Endodermal cell (in vitro differentiated cells): ENCODE results near the gene MIX23. TPM values are rescaled to one million over a fixed set of nuclear protein-coding genes. Genes with fewer than 3 reads are reported as not detected.

Source experiments
- DNase-seq: peaks from one replicate; pipeline ENCODE4 v3.0.0-alpha.2; 2017
- H3K27ac ChIP-seq: 2 replicates; pipeline ENCODE4 v1.5.1; 2013; ENCODE audit warnings: mild to moderate bottlenecking, low read depth, low read length, moderate library complexity
- H3K27me3 ChIP-seq: 2 replicates; pipeline ENCODE4 v1.6.1; 2013; ENCODE audit warnings: mild to moderate bottlenecking, low read length, moderate library complexity; ENCODE audit not compliant: insufficient read depth, control insufficient read depth, poor library complexity, severe bottlenecking
- H3K36me3 ChIP-seq: 2 replicates; pipeline ENCODE4 v1.7.0; 2013; ENCODE audit warnings: mild to moderate bottlenecking, low read length, moderate library complexity; ENCODE audit not compliant: control insufficient read depth, insufficient read depth
- H3K4me1 ChIP-seq: one replicate; pipeline ENCODE4 v1.7.0; 2013; ENCODE audit warnings: low read length; ENCODE audit not compliant: control insufficient read depth, insufficient read depth
- H3K4me3 ChIP-seq: 2 replicates; pipeline ENCODE4 v1.5.1; 2013; ENCODE audit warnings: mild to moderate bottlenecking, low read length, moderate library complexity
- H3K9ac ChIP-seq: 2 replicates; pipeline ENCODE4 v1.6.1; 2013; ENCODE audit warnings: mild to moderate bottlenecking, low read length, moderate library complexity; ENCODE audit not compliant: poor library complexity, severe bottlenecking; ENCODE audit errors: extremely low read depth
- H3K9me3 ChIP-seq: 2 replicates; pipeline ENCODE4 v1.6.1; 2013; ENCODE audit warnings: mild to moderate bottlenecking, low read length, moderate library complexity; ENCODE audit not compliant: control insufficient read depth
- H3K27ac Mint-ChIP-seq: 2 replicates; pipeline ENCODE4 v1.8.0; 2020; ENCODE audit warnings: mixed read lengths
- H3K27me3 Mint-ChIP-seq: 2 replicates; pipeline ENCODE4 v1.8.0; 2021; ENCODE audit warnings: mild to moderate bottlenecking, mixed read lengths; ENCODE audit not compliant: insufficient read depth
- H3K36me3 Mint-ChIP-seq: 2 replicates; pipeline ENCODE4 v1.8.0; 2020; ENCODE audit warnings: low read depth, mixed read lengths
- H3K4me1 Mint-ChIP-seq: 2 replicates; pipeline ENCODE4 v1.8.0; 2020; ENCODE audit warnings: mixed read lengths
- H3K4me3 Mint-ChIP-seq: 2 replicates; pipeline ENCODE4 v1.8.0; 2020; ENCODE audit warnings: mild to moderate bottlenecking, moderate library complexity, mixed read lengths
- H3K9me3 Mint-ChIP-seq: 2 replicates; pipeline ENCODE4 v1.8.0; 2020; ENCODE audit warnings: mild to moderate bottlenecking, mixed read lengths
- WGBS, 2 experiments: methylation state at CpG; one replicate each; pipeline versions ENCODE4 v1.1.5 to v1.1.7; 2013; ENCODE audit warnings: missing lambda C conversion rate in 2 of 2, mixed read lengths in 1 of 2; ENCODE audit not compliant: insufficient coverage in 1 of 2, insufficient read length in 1 of 2; 5-methylcytosine and 5-hydroxymethylcytosine counted together
- total RNA-seq, 2 donors: library from RNA; stranded (reverse); fragmentation: NEBNext Ultra II Directional in 1 of 2; extraction: Animal tissue kit (Norgen Biotek cat#: 25700) in 1 of 2; gene quantifications; 2 replicates in 1 of 2; 3 replicates in 1 of 2; pipeline ENCODE4 v1.2.1, GENCODE V29; 2021
- TF ChIP-seq, protein P1 (sequence below): fragments of 200-600 bp; sonication (generic); conservative IDR thresholded peaks from 2 replicates; pipeline ENCODE4 v1.5.0; 2021; ENCODE audit warnings: antibody characterized with exemption, mild to moderate bottlenecking

Gene MIX23
- total RNA-seq, 2 donors from 2014 or later, result 54.1 to 62.6 TPM

DNA sequence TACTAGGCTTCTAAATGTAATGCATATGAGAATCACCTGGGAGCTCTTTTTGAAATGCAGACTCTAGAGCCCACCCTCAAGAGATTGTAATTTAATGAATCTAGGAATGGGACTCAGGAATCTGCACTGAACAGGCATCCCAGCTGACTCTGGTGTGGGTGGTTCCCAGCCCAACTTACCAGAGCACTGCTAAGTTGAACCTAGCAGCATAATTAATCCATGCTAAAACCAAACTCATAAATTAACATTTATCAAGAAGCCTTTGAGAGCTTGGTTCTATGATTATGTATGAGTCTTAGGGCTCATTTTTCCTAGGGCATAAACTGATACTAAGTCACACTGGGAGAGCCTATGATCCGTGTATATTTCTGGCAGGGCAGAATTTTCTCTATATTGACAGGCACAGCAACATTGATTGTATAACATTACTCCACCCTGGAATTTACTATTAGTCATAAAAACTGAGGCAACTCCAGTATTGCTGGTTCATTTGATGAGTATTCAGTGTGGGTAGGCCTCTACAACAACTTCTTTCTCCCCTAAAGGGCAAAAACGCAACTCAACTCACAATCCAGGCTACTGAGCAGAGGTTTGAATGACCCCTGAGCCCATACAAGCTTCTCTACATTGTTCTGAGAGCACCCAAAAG, 68.7 kb downstream of the MIX23 start:
- Mint-ChIP-seq H3K4me1 (peaks cover 2% of the 10 kb centered on the region), H3K36me3 (no peaks in the 10 kb centered on the region), H3K27me3 (peaks cover 73% of the 10 kb centered on the region), H3K4me3 (no peak overlapping the region), H3K27ac (no peak overlapping the region), H3K9me3 (peaks cover under 1% of the 10 kb centered on the region)
- 82% methylated on average over 2 of the region's 2 CpGs; no CpG with 5 or more reads in 1 of the 2 experiments for WGBS, 2 experiments
- Histone ChIP-seq H3K27me3 (peaks cover 78% of the 10 kb centered on the region), H3K4me1 (no peaks in the 10 kb centered on the region), H3K9ac (no peak overlapping the region), H3K27ac (no peak overlapping the region), H3K9me3 (no peaks in the 10 kb centered on the region), H3K36me3 (no peaks in the 10 kb centered on the region), H3K4me3 (no peak overlapping the region)
- TF ChIP-seq, protein P1, sequence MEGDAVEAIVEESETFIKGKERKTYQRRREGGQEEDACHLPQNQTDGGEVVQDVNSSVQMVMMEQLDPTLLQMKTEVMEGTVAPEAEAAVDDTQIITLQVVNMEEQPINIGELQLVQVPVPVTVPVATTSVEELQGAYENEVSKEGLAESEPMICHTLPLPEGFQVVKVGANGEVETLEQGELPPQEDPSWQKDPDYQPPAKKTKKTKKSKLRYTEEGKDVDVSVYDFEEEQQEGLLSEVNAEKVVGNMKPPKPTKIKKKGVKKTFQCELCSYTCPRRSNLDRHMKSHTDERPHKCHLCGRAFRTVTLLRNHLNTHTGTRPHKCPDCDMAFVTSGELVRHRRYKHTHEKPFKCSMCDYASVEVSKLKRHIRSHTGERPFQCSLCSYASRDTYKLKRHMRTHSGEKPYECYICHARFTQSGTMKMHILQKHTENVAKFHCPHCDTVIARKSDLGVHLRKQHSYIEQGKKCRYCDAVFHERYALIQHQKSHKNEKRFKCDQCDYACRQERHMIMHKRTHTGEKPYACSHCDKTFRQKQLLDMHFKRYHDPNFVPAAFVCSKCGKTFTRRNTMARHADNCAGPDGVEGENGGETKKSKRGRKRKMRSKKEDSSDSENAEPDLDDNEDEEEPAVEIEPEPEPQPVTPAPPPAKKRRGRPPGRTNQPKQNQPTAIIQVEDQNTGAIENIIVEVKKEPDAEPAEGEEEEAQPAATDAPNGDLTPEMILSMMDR, result no peak
- DNase-seq, result no peak

DNA sequence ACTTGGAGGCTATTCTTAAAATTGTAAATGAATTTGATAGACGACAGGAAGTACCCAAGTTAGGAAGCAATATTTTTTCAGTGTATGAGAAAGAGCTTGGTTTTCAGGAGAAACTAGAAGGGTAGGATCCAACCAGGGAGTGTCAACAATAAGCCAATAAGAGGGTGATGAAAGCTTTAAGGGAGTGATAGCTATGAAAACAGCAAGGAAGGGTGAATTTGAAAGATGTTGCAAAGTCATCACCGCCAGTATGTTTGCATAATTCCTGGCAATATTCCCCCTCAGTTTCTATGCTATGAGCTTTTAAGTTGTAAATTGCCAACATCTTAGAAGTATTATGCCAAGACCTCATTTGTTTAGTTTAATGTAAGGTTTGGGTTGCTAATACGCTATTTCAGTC, 69.8 kb downstream of the MIX23 start:
- 81 to 89% methylated on average over 2 of the region's 3 CpGs for WGBS, 2 experiments
- no peak overlapping the region for H3K27ac Mint-ChIP-seq
- TF ChIP-seq, protein P1, result no peak

DNA sequence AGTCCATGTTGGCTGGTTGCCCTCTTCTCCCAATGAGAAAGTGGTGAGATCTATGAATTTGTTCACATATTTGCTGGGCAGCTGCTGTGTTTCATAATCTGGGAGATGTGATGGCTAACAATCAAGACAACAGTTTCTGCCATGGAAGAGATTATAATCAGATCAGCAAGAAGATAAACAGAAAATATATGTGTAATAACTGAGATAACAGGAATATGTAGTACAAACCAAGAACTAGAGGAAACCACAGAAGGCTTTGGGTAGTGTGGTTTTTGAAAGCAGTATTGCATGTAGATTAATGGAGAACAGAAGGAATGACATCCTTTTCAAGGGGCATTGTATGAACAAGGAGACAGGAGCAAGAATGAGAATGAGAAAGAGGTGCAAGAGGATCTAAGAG, 70.2 kb downstream of the MIX23 start:
- Mint-ChIP-seq H3K27me3 (peaks cover 82% of the 10 kb centered on the region), H3K4me1 (peaks cover 4% of the 10 kb centered on the region), H3K4me3 (no peak overlapping the region), H3K36me3 (no peaks in the 10 kb centered on the region), H3K9me3 (no peaks in the 10 kb centered on the region), H3K27ac (no peak overlapping the region)
- Histone ChIP-seq H3K27ac (no peak overlapping the region), H3K36me3 (no peaks in the 10 kb centered on the region), H3K9ac (no peak overlapping the region), H3K4me3 (no peak overlapping the region), H3K9me3 (no peaks in the 10 kb centered on the region), H3K27me3 (peaks cover 92% of the 10 kb centered on the region), H3K4me1 (no peaks in the 10 kb centered on the region)
- no peak for DNase-seq
- TF ChIP-seq, protein P1, result no peak

More for the DNA sequence above, 69.8 kb downstream of the MIX23 start:
- Mint-ChIP-seq H3K4me3 (no peak overlapping the region), H3K36me3 (no peaks in the 10 kb centered on the region), H3K27me3 (peaks cover 81% of the 10 kb centered on the region), H3K9me3 (no peaks in the 10 kb centered on the region), H3K4me1 (peaks cover 2% of the 10 kb centered on the region)
- H3K27ac ChIP-seq, result no peak overlapping the region
- H3K4me1 ChIP-seq, result no peaks in the 10 kb centered on the region
- DNase-seq, result no peak
- H3K27me3 ChIP-seq, result peaks cover 88% of the 10 kb centered on the region
- H3K9ac ChIP-seq, result no peak overlapping the region
- H3K36me3 ChIP-seq, result no peaks in the 10 kb centered on the region
- no peaks in the 10 kb centered on the region for H3K9me3 ChIP-seq
- H3K4me3 ChIP-seq, result no peak overlapping the region
